A172 (cell line): Measurements from ENCODE around the gene PLXDC2. TPM values are rescaled to one million over a fixed set of nuclear protein-coding genes. Genes with fewer than 3 reads are reported as not detected.
A peak's percentile ranks its signal among the peaks of the same experiment; 100 is the strongest.

Experiments
- DNase-seq: peaks from one replicate; pipeline ENCODE4 v3.0.0-alpha.2; 2015; ENCODE audit warnings: low spot score
- total RNA-seq: library from RNA; depleted of rRNA; stranded (reverse); fragments of >200 nt; shearing (Covaris generic); gene quantifications from 2 replicates; pipeline ENCODE4 v1.2.3, GENCODE V29; 2014

Gene PLXDC2
- total RNA-seq, 1 experiment from 2014 or later: 7.0 TPM

GRCh38 chr10:19911886-19912285 is 95.7 kb downstream of the PLXDC2 start:
- DNase-seq: no peak

- no peak for DNase-seq
Observed at GRCh38 chr10:19913987-19914386, 97.8 kb downstream of the PLXDC2 start.

- no peak for DNase-seq
Observed at GRCh38 chr10:19915125-19915524, 98.9 kb downstream of the PLXDC2 start.

- no peak for DNase-seq
Observed at GRCh38 chr10:19915816-19916215, 99.6 kb downstream of the PLXDC2 start.

- peak; percentile 45 for DNase-seq
Observed at GRCh38 chr10:19917751-19918478, 101.7 kb downstream of the PLXDC2 start.

GRCh38 chr10:19918794-19919193 is 102.6 kb downstream of the PLXDC2 start:
- no peak for DNase-seq

- DNase-seq: no peak
Observed at GRCh38 chr10:19919671-19920070, 103.4 kb downstream of the PLXDC2 start.

DNA sequence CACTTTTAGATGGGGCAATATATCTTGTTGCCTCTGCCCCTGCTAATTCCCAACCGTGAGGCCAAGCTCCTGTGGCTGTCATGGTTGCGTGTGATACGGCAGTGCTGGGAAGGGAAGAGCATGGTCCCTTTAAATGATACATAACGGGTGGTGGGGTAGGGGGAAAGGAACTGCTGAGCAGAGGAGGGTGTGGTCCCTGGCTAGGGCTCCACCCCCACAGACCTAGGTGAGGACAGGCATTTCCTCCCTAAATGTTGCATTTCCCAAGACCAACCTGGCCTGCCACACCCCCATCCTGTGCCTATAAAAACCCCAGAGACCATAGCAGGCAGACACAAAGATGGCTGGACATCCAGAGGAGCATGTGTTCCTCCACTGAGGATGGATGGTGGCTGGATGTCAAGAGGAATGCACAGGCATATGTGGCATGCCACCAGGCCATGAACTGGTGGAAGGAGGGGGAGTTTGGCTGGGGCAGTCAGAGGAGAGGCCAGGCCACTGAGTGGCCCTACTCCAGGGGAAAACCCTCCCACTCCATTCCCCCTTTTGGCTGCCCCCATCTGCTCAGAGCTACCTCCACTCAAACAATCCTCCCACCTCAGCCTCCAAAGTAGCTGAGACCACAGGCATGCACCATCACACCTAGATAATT is 104.0 kb downstream of the PLXDC2 start:
- no peak for DNase-seq

DNA sequence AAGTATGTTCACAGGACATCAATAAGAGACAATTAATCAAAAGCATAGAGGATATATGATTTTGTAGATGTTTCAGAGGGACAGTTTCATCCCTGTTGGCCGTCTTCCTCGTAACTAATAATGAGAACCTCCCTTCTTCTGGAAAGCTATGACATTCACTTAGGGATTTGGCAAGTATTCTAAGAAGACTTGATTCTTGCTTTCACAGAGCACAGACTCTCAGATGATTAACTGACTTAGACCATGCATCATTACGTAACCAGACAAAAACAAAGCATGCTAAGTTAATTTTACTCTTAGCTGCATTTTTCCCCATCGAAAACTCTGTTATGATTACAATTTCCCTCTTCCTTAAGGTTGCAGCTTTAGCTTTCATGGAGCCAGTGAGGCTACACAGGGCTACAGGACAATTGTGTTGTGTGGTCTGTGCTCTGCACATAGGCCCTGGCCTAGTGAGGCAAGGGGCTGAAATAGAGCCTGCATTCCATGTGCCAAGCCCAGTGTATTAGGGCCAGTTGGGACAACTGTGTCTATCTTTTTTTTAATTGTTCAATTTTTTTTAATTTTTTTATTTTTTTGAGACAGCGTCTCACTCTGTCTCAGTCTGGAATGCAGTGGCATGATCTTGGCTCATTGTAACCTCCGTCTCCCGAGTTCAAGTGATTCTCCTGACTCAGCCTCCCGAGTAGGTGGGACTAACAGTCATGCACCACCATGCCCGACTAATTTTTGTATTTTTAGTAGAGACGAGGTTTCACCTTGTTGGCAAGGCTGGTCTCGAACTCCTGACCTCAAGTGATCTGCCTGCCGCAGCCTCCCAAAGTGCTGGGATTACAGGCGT is 105.3 kb downstream of the PLXDC2 start:
- no peak for DNase-seq

- DNase-seq: peak; percentile 78
Observed at GRCh38 chr10:19922236-19922963, 106.2 kb downstream of the PLXDC2 start.

DNA sequence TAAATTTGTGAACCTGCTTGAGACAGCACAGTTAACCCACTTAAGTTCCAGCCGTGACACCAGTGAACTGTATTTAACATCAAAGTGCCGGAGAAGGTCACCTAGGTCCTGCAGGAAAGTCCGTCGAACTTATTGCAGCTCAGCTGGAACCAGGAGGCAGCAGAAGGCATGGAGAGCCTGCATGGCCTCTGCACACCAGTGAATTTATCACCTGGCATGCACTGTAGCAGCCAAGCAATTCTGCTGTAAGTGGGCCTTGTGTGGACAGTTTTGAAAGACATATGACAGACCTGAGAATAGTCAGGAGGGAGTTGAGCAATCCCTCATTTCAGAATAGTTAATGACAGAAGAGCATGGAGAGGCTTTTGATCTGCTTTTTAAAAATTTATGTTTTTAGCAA is 108.8 kb downstream of the PLXDC2 start:
- no peak for DNase-seq

- DNase-seq: no peak
Observed at GRCh38 chr10:19928936-19929335, 112.7 kb downstream of the PLXDC2 start.

GRCh38 chr10:19929506-19930140 is 113.4 kb downstream of the PLXDC2 start:
- peak; percentile 40 for DNase-seq

DNA sequence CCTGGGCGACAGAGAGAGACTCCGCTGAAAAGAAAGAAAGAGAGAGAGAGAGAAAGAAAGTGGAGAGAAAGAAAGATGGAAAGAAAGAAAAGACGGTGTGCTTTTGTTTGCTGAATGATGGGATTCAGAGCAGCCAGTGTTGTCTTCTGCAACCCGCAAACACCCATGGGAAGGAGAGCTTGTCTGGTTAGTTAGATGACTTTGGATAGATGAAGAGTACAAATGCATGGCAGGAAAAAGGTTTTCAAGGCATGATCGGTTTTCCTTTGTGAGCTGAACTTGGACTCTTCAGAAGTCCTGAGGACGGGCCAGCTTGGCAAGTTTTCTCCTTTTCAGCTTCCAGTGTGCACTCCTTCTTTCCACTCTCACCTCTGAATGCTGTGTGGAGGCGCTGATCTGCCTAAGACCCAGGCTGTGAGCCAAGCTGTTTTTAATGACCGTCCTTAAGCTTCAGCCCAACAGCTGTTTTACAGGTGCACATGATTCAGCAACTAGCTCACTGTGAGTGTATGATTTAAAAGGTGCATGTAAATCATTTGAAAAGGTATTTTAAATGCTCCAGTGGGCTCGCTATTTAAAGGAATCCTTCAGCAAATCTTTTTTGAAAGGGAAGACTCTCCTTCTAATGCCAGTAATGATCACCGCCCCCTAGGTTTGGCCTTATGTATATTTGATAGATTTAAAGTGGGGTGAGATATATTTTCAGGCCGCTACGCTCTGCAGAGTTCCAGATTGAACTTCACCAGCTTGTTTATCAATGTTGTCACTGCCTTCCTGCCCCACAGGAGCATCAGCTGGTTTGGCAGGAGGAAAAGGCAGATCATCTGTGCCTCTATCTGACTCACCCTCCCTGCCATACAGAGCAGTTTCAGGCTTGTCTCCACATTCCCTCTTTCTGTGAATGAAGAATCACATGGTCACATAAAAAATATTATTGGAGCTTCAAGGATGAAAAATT is 115.0 kb downstream of the PLXDC2 start:
- DNase-seq: peak; percentile 77

- DNase-seq: no peak
Observed at GRCh38 chr10:19931894-19932590, 115.8 kb downstream of the PLXDC2 start.

GRCh38 chr10:19932806-19933371 is 116.7 kb downstream of the PLXDC2 start:
- DNase-seq: no peak

GRCh38 chr10:19933772-19934171 is 117.5 kb downstream of the PLXDC2 start:
- DNase-seq: no peak

DNA sequence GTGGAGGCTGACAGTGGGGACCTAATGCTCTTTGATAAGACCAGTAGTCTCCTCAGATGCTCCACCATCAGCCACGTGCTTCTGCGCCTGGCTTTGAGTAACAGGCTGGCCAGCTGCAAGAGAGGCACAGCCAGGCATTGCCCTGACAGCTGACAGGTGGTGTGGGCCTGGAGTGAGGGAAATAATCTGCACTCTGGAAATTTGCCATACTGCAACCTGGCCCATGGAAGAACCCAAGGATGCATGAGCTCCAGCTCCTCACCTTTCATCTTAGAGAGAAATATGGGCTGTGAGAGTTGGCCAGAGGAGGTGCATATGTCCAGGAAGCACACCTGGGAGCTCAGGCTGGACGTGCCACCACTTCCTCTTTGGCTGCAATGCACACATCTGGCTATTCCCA is 118.9 kb downstream of the PLXDC2 start:
- DNase-seq: no peak

GRCh38 chr10:19936289-19936688 is 120.1 kb downstream of the PLXDC2 start:
- no peak for DNase-seq
